22Rv1 (cell line): ENCODE results near the gene RIOX2.
A peak's percentile ranks its signal among the peaks of the same experiment; 100 is the strongest.

Experiments
- H3K27ac ChIP-seq: fragments of 450-650 bp; 2 replicates; pipeline ENCODE4 v1.5.1; 2017
- CTCF ChIP-seq: fragments of 450-650 bp; IDR thresholded peaks from 2 replicates; pipeline ENCODE4 v1.5.1; 2017; ENCODE audit warnings: mild to moderate bottlenecking
- ZFX ChIP-seq: fragments of 450-650 bp; IDR thresholded peaks from 2 replicates; pipeline ENCODE4 v1.6.1; 2017; ENCODE audit warnings: antibody characterized with exemption, borderline replicate concordance

RIOX2 gene

GRCh38 chr3:97972976-97973375 is 745 bp upstream of the RIOX2 start:
- no peak overlapping the region; the same call in 1 of the 2 replicates for H3K27ac ChIP-seq
- TF ChIP-seq CTCF (no peak), ZFX (no peak)

- H3K27ac ChIP-seq, result peak overlapping the region; percentile 68
- TF ChIP-seq ZFX (no peak), CTCF (no peak)
Observed at GRCh38 chr3:97970956-97971620, 1.1 kb downstream of the RIOX2 start.

GRCh38 chr3:97970156-97970555 is 2.1 kb downstream of the RIOX2 start:
- no peak overlapping the region for H3K27ac ChIP-seq
- TF ChIP-seq ZFX, result no peak
- TF ChIP-seq CTCF, result no peak

GRCh38 chr3:97969541-97969940 is 2.7 kb downstream of the RIOX2 start:
- H3K27ac ChIP-seq, result no peak overlapping the region
- TF ChIP-seq CTCF, result no peak

- no peak for TF ChIP-seq ZFX
- TF ChIP-seq CTCF, result no peak
- no peak overlapping the region for H3K27ac ChIP-seq
Observed at GRCh38 chr3:97968376-97968775, 3.9 kb downstream of the RIOX2 start.

- H3K27ac ChIP-seq, result no peak overlapping the region
- TF ChIP-seq ZFX (no peak), CTCF (no peak)
Observed at GRCh38 chr3:97967966-97968365, 4.3 kb downstream of the RIOX2 start.

- H3K27ac ChIP-seq, result no peak overlapping the region
- TF ChIP-seq ZFX, result no peak
- no peak for TF ChIP-seq CTCF
Observed at GRCh38 chr3:97960993-97961766, 11.1 kb downstream of the RIOX2 start.
